Measurements from ENCODE around the gene TIAM2.

- TF ChIP-seq POLR2A (IDR thresholded peaks at IDR 0.05) (no peak), CTCF (IDR thresholded peaks at IDR 0.05 in 8 of 11, conservative IDR thresholded peaks at IDR 0.05 in 3 of 11) (no peak), POLR2AphosphoS5 (IDR thresholded peaks at IDR 0.05) (no peak)
Measured at GRCh38 chr6:155212106-155212505, 217.0 kb downstream of the TIAM2 start.

Measured in spleen (tissue), 7 donors.